WTC11 (cell line): ENCODE results near the gene DENND4A.

Experiments
- ESRRA ChIP-seq: sonication (generic); formaldehyde crosslinking; IDR thresholded peaks from 2 replicates; pipeline ENCODE4 v1.8.1; 2022; ENCODE audit warnings: mild to moderate bottlenecking, missing genetic modification reagents, borderline replicate concordance
- GTF2I ChIP-seq: fragments of 250-450 bp; sonication (Bioruptor Pico); conservative IDR thresholded peaks from 2 replicates; pipeline ENCODE4 v1.4.0; 2021; ENCODE audit warnings: mild to moderate bottlenecking
- JUN ChIP-seq: sonication (generic); formaldehyde crosslinking; IDR thresholded peaks from 2 replicates; pipeline ENCODE4 v1.8.0; 2023; ENCODE audit warnings: mild to moderate bottlenecking, missing genetic modification reagents
- NFE2L1 ChIP-seq: sonication (generic); formaldehyde crosslinking; IDR thresholded peaks from 2 replicates; pipeline ENCODE4 v1.8.1; 2023; ENCODE audit warnings: missing genetic modification reagents
- NFYB ChIP-seq: sonication (generic); formaldehyde crosslinking; conservative IDR thresholded peaks from 2 replicates; pipeline ENCODE4 v1.8.0; 2022; ENCODE audit warnings: low read depth, missing genetic modification reagents
- NR2C2 ChIP-seq: sonication (generic); formaldehyde crosslinking; IDR thresholded peaks from 2 replicates; pipeline ENCODE4 v1.8.0; 2022; ENCODE audit warnings: mild to moderate bottlenecking, missing genetic modification reagents
- TEAD4 ChIP-seq: sonication (generic); formaldehyde crosslinking; IDR thresholded peaks from 2 replicates; pipeline ENCODE4 v1.8.0; 2022; ENCODE audit warnings: mild to moderate bottlenecking, missing genetic modification reagents
- ZNF671 ChIP-seq: fragments of 250-450 bp; sonication (Bioruptor Pico); IDR thresholded peaks from 2 replicates; pipeline ENCODE4 v1.8.0; 2021; ENCODE audit warnings: mild to moderate bottlenecking
- TF ChIP-seq, protein P1 (sequence below): sonication (generic); formaldehyde crosslinking; conservative IDR thresholded peaks from 2 replicates; pipeline ENCODE4 v1.8.1; 2023; ENCODE audit warnings: mild to moderate bottlenecking, low read depth, missing genetic modification reagents, moderate library complexity
- TF ChIP-seq, protein P2 (sequence below): sonication (generic); formaldehyde crosslinking; IDR thresholded peaks from 2 replicates; pipeline ENCODE4 v1.8.1; 2023; ENCODE audit warnings: mild to moderate bottlenecking, missing genetic modification reagents, moderate library complexity
- TF ChIP-seq, protein P3 (sequence below): fragments of 200-600 bp; IDR thresholded peaks from 2 replicates; pipeline ENCODE4 v1.8.0; 2022; ENCODE audit warnings: antibody characterized with exemption

DNA sequence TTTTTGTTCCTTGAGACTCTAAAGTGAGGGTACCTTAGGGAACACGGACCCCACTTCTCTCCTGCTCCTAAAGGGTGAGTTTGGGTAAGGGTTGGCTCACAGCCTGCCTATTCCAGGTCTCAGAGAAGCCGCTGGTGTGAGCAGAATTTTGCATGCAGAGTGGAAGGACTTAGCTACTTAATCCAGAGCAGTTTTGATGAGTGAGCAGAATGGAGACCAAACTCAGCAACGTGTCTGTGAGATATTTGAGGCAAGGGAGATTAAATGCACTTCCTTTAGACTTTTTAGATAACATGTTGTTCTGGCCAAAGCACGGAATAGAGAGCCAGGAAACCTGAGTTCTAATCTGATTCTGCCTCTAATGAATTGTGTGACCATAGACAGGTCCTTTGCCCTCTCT lies 165.2 kb downstream of the DENND4A start:
- TF ChIP-seq, protein P1, sequence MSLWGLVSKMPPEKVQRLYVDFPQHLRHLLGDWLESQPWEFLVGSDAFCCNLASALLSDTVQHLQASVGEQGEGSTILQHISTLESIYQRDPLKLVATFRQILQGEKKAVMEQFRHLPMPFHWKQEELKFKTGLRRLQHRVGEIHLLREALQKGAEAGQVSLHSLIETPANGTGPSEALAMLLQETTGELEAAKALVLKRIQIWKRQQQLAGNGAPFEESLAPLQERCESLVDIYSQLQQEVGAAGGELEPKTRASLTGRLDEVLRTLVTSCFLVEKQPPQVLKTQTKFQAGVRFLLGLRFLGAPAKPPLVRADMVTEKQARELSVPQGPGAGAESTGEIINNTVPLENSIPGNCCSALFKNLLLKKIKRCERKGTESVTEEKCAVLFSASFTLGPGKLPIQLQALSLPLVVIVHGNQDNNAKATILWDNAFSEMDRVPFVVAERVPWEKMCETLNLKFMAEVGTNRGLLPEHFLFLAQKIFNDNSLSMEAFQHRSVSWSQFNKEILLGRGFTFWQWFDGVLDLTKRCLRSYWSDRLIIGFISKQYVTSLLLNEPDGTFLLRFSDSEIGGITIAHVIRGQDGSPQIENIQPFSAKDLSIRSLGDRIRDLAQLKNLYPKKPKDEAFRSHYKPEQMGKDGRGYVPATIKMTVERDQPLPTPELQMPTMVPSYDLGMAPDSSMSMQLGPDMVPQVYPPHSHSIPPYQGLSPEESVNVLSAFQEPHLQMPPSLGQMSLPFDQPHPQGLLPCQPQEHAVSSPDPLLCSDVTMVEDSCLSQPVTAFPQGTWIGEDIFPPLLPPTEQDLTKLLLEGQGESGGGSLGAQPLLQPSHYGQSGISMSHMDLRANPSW = no peak
- TF ChIP-seq GTF2I (CRISPR knock-in tag) = no peak
- no peak for TF ChIP-seq JUN (CRISPR knock-in tag)
- TF ChIP-seq, protein P2, sequence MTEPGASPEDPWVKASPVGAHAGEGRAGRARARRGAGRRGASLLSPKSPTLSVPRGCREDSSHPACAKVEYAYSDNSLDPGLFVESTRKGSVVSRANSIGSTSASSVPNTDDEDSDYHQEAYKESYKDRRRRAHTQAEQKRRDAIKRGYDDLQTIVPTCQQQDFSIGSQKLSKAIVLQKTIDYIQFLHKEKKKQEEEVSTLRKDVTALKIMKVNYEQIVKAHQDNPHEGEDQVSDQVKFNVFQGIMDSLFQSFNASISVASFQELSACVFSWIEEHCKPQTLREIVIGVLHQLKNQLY = no peak
- TF ChIP-seq, protein P3, sequence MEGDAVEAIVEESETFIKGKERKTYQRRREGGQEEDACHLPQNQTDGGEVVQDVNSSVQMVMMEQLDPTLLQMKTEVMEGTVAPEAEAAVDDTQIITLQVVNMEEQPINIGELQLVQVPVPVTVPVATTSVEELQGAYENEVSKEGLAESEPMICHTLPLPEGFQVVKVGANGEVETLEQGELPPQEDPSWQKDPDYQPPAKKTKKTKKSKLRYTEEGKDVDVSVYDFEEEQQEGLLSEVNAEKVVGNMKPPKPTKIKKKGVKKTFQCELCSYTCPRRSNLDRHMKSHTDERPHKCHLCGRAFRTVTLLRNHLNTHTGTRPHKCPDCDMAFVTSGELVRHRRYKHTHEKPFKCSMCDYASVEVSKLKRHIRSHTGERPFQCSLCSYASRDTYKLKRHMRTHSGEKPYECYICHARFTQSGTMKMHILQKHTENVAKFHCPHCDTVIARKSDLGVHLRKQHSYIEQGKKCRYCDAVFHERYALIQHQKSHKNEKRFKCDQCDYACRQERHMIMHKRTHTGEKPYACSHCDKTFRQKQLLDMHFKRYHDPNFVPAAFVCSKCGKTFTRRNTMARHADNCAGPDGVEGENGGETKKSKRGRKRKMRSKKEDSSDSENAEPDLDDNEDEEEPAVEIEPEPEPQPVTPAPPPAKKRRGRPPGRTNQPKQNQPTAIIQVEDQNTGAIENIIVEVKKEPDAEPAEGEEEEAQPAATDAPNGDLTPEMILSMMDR = no peak
- no peak for TF ChIP-seq ZNF671
- TF ChIP-seq NR2C2 (CRISPR knock-in tag) = no peak
- no peak for TF ChIP-seq ESRRA (CRISPR knock-in tag)
- no peak for TF ChIP-seq TEAD4 (CRISPR knock-in tag)
- no peak for TF ChIP-seq NFE2L1
- TF ChIP-seq NFYB (CRISPR knock-in tag) = no peak
